ENCODE results near the gene CASZ1.

CASZ1 gene

DNA sequence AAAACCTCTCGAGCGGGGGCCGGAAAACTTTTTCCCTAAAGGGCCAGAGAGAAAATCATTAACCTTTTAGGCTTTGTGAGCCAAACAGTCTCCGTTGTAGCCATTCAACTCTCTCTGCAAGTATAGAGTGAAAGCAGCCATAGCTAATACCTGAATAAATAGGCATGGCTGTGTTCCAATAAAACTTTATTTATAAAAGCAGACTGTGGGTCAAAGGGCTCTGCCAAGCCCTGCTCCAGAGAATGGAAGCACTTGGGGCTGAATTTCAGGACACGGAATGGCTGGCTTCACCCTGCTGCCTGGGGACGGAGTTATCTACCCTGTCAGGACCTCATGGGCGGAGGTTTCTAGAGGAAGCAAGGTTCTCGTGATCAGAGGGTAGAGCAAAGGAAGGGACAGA is 92.7 kb downstream of the CASZ1 start:
- DNase-seq = no peak

- DNase-seq = no peak
These were observed 95.3 kb downstream of the CASZ1 start for GRCh38 chr1:10701145-10701544.

- DNase-seq = no peak
These were observed 97.0 kb downstream of the CASZ1 start for GRCh38 chr1:10699470-10699835.

DNA sequence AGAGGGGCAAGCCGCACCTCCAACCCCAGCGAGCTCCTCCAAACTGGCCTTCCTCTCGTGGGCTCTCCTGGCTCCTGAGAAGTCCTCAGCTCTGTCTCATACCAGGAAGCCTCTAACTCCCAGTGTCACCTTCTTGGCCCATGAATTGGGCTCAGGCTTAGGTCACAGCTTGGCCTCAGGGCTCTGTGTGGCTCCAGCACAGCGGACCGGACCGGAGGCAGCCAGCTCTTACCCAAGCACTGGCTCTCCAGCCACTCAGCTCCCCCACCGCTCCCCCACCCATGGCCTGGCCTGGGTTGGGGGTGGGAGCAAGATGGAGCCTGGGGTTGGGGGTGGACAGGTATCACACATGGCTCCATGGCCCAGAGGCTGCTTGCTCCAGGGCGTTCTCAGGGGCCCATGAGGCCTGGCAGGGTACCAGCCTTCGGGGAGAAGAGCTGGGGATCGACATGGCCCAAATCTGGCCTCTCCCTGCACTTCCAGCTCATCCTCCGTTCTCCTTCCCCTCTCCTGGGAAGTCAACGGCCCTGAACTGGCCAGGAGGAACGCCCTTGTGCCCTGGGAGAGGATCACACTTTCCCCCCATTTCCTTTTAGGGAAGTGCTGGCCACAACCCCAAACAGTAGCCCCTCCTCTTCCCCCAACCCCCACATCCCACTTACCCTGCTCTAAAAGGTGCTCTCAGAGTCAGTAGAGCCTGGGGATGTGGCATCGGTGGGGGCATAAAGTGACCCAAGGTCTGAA is 97.5 kb downstream of the CASZ1 start:
- DNase-seq = no peak

DNA sequence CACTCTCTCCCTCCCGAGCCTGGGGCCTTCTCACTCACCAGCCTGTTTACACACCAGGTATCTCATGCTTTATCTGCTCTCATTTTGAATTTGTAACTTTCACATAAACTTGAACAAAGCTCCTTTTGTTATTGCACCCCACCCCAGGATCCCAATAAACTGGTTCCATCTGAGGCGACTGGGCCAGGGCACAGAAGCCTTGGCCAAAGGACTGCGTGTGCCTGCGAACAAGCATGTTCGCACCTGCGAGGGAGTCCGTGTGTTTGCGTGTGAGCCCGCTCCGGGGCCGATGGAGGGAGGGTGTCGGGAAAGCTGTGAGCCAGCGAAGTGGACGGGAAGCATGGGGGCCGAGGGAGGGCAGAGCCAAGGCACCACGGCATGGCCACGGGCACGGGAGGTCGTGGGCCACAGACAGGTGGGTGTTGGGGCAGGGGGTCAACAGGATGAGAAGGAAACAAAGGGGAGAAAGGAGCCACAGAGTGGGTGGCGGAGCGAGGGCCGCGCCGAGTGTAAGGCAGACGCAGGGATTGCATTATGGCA is 98.8 kb downstream of the CASZ1 start:
- no peak for DNase-seq

DNA sequence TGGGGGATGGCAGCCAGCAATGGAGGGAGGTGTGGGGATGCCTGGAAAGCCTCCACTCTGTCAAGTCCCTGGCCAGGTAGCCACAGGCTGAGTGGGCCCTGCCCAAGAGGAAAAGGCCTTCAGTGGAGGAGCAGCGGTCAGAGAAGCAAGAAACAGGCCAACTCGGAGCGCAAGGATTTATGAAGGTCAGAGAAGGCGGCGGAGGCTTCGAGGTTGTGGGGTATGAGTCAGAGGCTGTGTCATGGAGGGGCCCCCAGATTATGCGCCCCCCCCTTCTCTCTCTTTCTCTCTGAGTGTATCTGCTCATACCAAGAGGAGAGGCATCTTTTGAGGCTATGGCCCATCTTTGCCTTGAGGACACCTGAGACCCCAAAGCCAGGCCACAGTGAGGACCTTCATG is 99.5 kb downstream of the CASZ1 start:
- DNase-seq = no peak

GRCh38 chr1:10694633-10695627 is 101.5 kb downstream of the CASZ1 start:
- peak; percentile 93 for DNase-seq

DNA sequence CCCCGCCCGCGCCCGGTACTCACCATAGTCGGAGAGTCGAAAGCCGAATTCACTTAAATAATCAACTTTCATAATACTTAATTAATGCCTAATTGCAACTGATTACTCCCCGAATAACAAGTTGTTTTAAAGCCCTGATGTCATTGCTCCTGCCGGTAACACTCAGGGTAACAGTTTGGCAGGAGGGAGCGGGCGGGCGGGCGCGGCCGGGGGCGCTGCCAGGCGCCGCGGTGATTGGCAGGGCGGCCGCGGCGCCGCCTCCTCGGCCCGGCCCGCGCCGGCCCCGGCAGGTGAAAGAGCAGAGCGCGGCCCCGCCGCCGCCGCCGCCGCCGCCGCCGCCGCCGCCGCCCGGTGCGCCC is 102.2 kb downstream of the CASZ1 start:
- peak; percentile 78 for DNase-seq

GRCh38 chr1:10693497-10694273 is 102.8 kb downstream of the CASZ1 start:
- DNase-seq = peak; percentile 72

DNA sequence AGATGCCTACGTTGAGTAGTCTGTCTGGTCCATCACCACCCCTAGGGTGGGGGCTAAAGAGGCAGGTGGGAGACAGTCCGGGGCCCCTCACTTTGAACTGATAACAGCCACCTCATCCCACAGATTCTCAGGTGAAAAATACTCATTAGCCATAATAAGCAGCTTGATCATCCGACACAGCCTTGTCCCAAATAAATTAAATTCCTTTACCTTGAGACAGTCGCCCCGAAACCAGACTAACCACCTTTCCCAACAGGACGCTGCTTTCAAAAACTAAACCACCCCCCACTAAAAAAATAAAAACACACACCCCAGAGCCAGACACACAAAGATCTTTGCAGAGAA is 103.3 kb downstream of the CASZ1 start:
- DNase-seq = no peak

DNA sequence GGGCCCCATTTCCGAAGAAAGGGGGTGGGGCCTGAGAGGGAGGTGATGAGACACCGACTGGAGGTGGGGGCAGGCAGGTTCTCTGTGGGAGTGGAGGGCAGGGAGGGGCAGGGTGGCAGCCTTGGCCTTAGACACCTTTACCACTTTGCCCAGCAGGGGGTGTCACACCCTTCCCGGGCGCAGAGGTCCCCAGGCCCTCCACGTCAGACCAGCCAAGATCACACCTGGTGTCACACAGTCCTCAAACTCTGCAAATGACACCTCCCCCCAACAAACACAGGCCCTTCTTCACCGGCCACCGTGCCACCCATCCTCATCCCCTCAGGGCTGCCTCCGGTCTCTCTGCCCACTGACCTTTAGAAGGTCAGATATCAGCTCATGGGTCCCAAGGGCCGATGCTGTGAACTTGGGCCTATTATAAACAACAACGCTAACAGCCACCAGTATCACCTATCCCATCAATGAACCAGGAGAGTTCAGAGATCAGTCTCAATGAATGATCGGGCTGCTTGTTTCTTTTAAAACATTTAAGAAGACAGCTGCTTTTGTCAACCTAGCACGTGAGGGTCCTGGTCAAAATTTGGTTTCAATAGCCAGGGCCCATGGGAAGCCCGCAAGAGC is 103.9 kb downstream of the CASZ1 start:
- DNase-seq = peak; percentile 80

GRCh38 chr1:10691740-10692125 is 104.7 kb downstream of the CASZ1 start:
- DNase-seq = no peak

GRCh38 chr1:10691075-10691739 is 105.2 kb downstream of the CASZ1 start:
- DNase-seq = no peak

DNA sequence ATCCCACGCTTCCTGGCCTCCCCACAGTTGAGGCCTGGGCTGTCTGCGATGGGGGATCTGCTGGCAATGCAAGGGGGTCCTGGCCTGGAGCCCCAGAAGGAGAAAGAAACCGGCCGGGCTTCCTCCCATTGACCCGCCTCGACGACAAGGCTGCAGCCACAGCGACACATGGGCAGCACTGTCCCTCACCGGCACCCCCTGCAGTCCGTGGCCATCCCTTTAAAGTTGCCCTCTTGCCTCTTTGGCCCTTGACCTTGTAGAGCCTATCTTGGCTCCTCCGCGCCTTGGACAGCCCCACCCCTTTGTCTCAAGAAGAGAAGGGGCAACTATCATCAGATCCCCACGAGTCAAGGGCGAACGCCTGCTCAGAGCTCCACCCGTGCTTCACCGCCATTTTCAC is 106.0 kb downstream of the CASZ1 start:
- DNase-seq = no peak

DNA sequence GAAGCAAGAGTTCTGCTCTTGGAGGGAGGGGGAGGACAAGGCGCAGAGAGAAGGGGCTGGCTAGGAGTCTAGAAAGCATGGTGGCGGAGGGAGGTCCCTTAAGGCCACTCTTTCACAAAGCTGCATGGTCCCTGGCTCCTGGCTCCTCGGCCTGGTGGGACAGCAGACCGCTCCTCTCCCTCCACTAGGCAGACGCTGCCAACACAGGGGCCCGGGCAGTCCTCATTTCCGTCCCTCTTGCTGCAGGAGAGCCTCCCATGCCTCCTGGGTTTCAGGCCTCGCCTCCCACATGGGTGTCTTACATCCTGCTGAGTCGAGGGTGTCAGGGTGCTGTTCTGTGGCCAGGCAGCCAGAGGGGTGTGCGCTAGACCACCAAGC is 108.0 kb downstream of the CASZ1 start:
- no peak for DNase-seq

GRCh38 chr1:10687782-10688408 is 108.6 kb downstream of the CASZ1 start:
- no peak for DNase-seq

DNA sequence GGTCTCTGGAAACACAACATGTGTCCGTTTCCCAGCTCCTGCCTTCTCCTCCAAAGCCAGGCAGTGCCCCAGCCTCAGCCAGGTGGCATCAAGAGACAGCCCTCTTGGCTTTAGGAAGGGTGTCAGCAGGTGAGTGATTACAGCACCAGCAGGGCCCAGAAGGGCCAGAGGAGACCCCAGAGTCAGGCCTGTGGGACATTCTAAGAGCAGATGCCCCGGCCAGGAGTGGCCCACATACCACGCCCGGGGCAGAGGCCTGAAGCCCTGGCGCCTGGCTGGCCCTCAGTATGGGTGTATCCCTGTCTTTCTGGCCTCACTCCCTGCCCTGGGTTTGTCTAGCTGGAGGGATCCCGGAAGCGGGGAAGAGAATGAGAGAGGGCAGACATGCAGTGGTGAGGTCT is 109.2 kb downstream of the CASZ1 start:
- DNase-seq = no peak

DNA sequence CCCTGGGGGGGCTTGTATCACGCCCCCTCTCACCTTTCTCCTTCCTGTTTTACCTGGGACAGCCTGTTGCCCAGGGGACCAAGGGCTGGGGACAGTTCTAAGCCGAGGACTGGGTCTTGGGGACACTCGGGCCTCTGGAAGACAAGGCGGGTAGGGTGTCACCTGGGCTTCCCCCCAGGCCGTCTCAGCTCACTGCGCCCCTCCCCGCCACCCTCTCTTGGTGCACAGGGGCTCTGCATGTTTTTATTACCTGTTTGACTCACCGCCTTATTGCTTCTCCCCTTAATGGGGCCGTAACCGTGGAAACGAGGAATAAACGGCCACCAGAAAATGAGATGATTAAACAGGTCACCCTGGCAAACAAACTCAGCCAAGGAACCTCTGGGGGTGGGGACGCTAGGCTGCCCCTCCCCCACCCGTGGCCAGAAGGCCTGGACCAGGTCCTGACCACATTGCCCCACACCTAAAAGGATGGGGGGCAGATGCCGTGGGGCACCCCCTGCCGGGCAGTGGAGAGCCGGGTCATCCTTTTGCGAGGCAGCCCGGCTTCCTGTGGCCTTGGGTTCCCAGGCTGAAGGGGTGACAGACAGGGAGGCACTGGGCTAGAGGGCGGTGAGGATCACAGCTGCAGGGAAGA is 109.9 kb downstream of the CASZ1 start:
- DNase-seq = no peak

- DNase-seq = no peak
These were observed 110.5 kb downstream of the CASZ1 start for GRCh38 chr1:10685808-10686403.

DNA sequence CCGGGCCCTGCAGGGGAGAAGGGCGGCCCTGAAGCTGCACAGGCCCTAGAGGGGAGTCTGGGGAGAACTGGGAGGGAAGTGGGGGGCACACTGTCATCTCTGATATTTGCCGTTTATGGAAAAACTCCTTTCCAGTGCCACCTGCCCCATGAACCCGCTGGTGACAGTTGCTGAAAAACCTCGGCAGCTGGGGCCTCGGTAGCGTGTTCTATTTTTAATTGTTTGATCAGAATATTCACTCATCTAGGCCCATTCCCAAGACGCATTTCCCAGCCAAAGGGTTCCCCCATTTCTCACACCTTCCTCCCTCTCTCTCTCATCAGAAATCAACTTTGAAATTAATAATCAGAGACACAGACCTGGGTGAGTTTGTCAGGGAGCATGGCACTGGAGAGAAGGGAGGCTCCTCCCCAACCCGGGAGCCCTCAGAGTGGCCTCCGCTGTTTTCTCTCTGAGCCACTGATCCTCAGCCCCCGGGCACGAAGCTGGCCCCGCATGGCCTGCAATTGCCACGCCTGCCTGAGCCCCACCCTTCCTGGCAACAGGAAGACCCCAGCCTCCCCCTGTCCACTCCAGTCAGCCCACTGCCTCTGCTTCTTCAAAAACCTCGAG is 111.1 kb downstream of the CASZ1 start:
- DNase-seq = no peak
